GM18867 (cell line): ENCODE measurements around the gene TMEM9.
"Not testable (repeated sequence)": the region's sequence is repeated elsewhere in the genome, so short reads cannot be mapped to it uniquely, and the experiment has no call there.

Experiments used
- ATAC-seq: cut with Tn5 transposase; IDR thresholded peaks from one replicate; pipeline ENCODE4 v1.9.1; 2021; ENCODE audit warnings: mild to moderate bottlenecking, moderate library complexity; ENCODE audit not compliant: unreplicated experiment

TMEM9 gene

GRCh38 chr1:201175820-201176500 is 21.7 kb upstream of the TMEM9 start:
- no peak for ATAC-seq

GRCh38 chr1:201173736-201174135 is 19.5 kb upstream of the TMEM9 start:
- no peak for ATAC-seq

GRCh38 chr1:201172999-201173610 is 18.8 kb upstream of the TMEM9 start:
- ATAC-seq = no peak

GRCh38 chr1:201172326-201172725 is 18.1 kb upstream of the TMEM9 start:
- ATAC-seq = no peak

- peak; percentile 36 for ATAC-seq
Measured at GRCh38 chr1:201171063-201172036, 17.1 kb upstream of the TMEM9 start.

- peak; percentile 97 for ATAC-seq
Measured at GRCh38 chr1:201170533-201171062, 16.3 kb upstream of the TMEM9 start.

- ATAC-seq = no peak
Measured at GRCh38 chr1:201169971-201170532, 15.8 kb upstream of the TMEM9 start.

GRCh38 chr1:201169203-201169602 is 14.9 kb upstream of the TMEM9 start:
- no peak for ATAC-seq

- no peak for ATAC-seq
Measured at GRCh38 chr1:201167041-201167991, 13.0 kb upstream of the TMEM9 start.

GRCh38 chr1:201164645-201165044 is 10.4 kb upstream of the TMEM9 start:
- ATAC-seq = no peak

- ATAC-seq = no peak
Measured at GRCh38 chr1:201163707-201164106, 9.4 kb upstream of the TMEM9 start.

- ATAC-seq = not testable (repeated sequence)
Measured at GRCh38 chr1:201163036-201163435, 8.8 kb upstream of the TMEM9 start.

GRCh38 chr1:201157949-201158348 is 3.7 kb upstream of the TMEM9 start:
- ATAC-seq = no peak

- no peak for ATAC-seq
Measured at GRCh38 chr1:201156819-201157218, 2.5 kb upstream of the TMEM9 start.

GRCh38 chr1:201156346-201156745 is 2.1 kb upstream of the TMEM9 start:
- no peak for ATAC-seq

- ATAC-seq = no peak
Measured at GRCh38 chr1:201155354-201155753, 1.1 kb upstream of the TMEM9 start.

GRCh38 chr1:201153474-201154388 is 543 bp downstream of the TMEM9 start:
- ATAC-seq = peak; percentile 77

GRCh38 chr1:201149400-201149799 is 4.9 kb downstream of the TMEM9 start:
- no peak for ATAC-seq
